GM21786 (cell line): Measurements from ENCODE around the gene ARHGEF7.

Experiments
- ATAC-seq: cut with Tn5 transposase; IDR thresholded peaks from one replicate; pipeline ENCODE4 v1.9.1; 2021; ENCODE audit not compliant: unreplicated experiment

ARHGEF7 gene

GRCh38 chr13:111319998-111320911 is 205.1 kb downstream of the ARHGEF7 start, which contains the start of gene TEX29:
Gene TEX29, plus strand, starts transcription at chr13:111320642. Its CDS starts 249 bp downstream, at chr13:111320891.
- no peak for ATAC-seq

- ATAC-seq = no peak
Observed at GRCh38 chr13:111322001-111322915, 207.1 kb downstream of the ARHGEF7 start.

- no peak for ATAC-seq
Observed at GRCh38 chr13:111322916-111323331, 207.8 kb downstream of the ARHGEF7 start.

- ATAC-seq = no peak
Observed at GRCh38 chr13:111323549-111323948, 208.4 kb downstream of the ARHGEF7 start.

- ATAC-seq = no peak
Observed at GRCh38 chr13:111323950-111324651, 209.0 kb downstream of the ARHGEF7 start.

GRCh38 chr13:111324736-111325135 is 209.6 kb downstream of the ARHGEF7 start:
- no peak for ATAC-seq

GRCh38 chr13:111325146-111325890 is 210.2 kb downstream of the ARHGEF7 start:
- ATAC-seq = no peak

- no peak for ATAC-seq
Observed at GRCh38 chr13:111325941-111326620, 211.0 kb downstream of the ARHGEF7 start.

- no peak for ATAC-seq
Observed at GRCh38 chr13:111326621-111326965, 211.5 kb downstream of the ARHGEF7 start.

- ATAC-seq = no peak
Observed at GRCh38 chr13:111326981-111327642, 212.0 kb downstream of the ARHGEF7 start.

- no peak for ATAC-seq
Observed at GRCh38 chr13:111327730-111328573, 212.8 kb downstream of the ARHGEF7 start.

GRCh38 chr13:111328574-111329410 is 213.7 kb downstream of the ARHGEF7 start:
- no peak for ATAC-seq

GRCh38 chr13:111329641-111330040 is 214.5 kb downstream of the ARHGEF7 start:
- ATAC-seq = no peak

- ATAC-seq = no peak
Observed at GRCh38 chr13:111330066-111330610, 215.0 kb downstream of the ARHGEF7 start.

- ATAC-seq = no peak
Observed at GRCh38 chr13:111335298-111335697, 220.2 kb downstream of the ARHGEF7 start.

- no peak for ATAC-seq
Observed at GRCh38 chr13:111336666-111337065, 221.6 kb downstream of the ARHGEF7 start.

- ATAC-seq = no peak
Observed at GRCh38 chr13:111337206-111337605, 222.1 kb downstream of the ARHGEF7 start.
